HT-29 (cell line): ENCODE results near the gene HMGN5. TPM values are rescaled to one million over a fixed set of nuclear protein-coding genes. Genes with fewer than 3 reads are reported as not detected.

Source experiments
- DNase-seq: peaks from one replicate; pipeline ENCODE4 v3.0.0-alpha.2; 2015; ENCODE audit warnings: low spot score
- total RNA-seq: library from RNA; depleted of rRNA; stranded (reverse); fragments of >200 nt; shearing (Covaris generic); gene quantifications from 2 replicates; pipeline ENCODE4 v1.2.3, GENCODE V29; 2014; rRNA removed

The HMGN5 gene
- total RNA-seq, 1 experiment from 2014 or later: 0.76 TPM

GRCh38 chrX:81120258-81120935 is 81.3 kb downstream of the HMGN5 start:
- DNase-seq: peak; percentile 36

GRCh38 chrX:81114757-81115156 is 87.0 kb downstream of the HMGN5 start:
- DNase-seq: no peak

GRCh38 chrX:81110286-81110685 is 91.4 kb downstream of the HMGN5 start:
- DNase-seq: no peak

- DNase-seq: no peak
Observed at GRCh38 chrX:81082649-81083048, 119.1 kb downstream of the HMGN5 start.

Other genes with a start within 250 kb of the HMGN5 start
- 12.0 and 12.2 TPM in 2 replicates for gene SH3BGRL, start 189 bp upstream of the HMGN5 start, total RNA-seq